Esophagus muscularis mucosa (tissue), 4 donors: ENCODE data around the gene FAM98C. TPM values are rescaled to one million over a fixed set of nuclear protein-coding genes. Genes with fewer than 3 reads are reported as not detected.

Experiments used
- DNase-seq: peaks from one replicate; pipeline ENCODE4 v3.0.0-alpha.2; 2017; ENCODE audit errors: extremely low spot score
- H3K27ac ChIP-seq, 4 donors: fragments of 200-600 bp; sonication (generic); replicated peaks in 1 of 4; 1 replicate in 3 of 4; 2 replicates in 1 of 4; pipeline ENCODE4 v1.5.1; 2016 to 2019; ENCODE audit warnings: mild to moderate bottlenecking in 1 of 4
- H3K27me3 ChIP-seq, 4 donors: fragments of 200-600 bp; sonication (generic); one replicate each; pipeline versions ENCODE4 v1.5.1 to v1.6.0; 2016 to 2019
- H3K36me3 ChIP-seq, 4 donors: fragments of 200-600 bp; sonication (generic); one replicate each; pipeline ENCODE4 v1.5.1; 2016 to 2019
- H3K4me1 ChIP-seq, 4 donors: fragments of 200-600 bp; sonication (generic); one replicate each; pipeline ENCODE4 v1.5.1; 2016 to 2019
- H3K4me3 ChIP-seq, 4 donors: fragments of 200-600 bp; sonication (generic); 1 replicate in 2 of 4; 2 replicates in 2 of 4; pipeline ENCODE4 v1.5.1; 2016 to 2019; ENCODE audit warnings: mild to moderate bottlenecking in 4 of 4, moderate library complexity in 1 of 4
- H3K9me3 ChIP-seq, 4 donors: fragments of 200-600 bp; sonication (generic); 1 replicate in 3 of 4; 2 replicates in 1 of 4; pipeline ENCODE4 v1.5.1; 2016 to 2019
- CTCF ChIP-seq, 3 experiments: fragments of 200-600 bp in 2 of 3; fragments of 450-650 bp in 1 of 3; sonication (generic) in 2 of 3; IDR thresholded peaks; one replicate each; pipeline ENCODE4 v1.5.1; 2017 to 2019; ENCODE audit warnings: antibody characterized with exemption in 3 of 3, mild to moderate bottlenecking in 2 of 3, moderate library complexity in 1 of 3
- EP300 ChIP-seq: sonication (generic); formaldehyde crosslinking; IDR thresholded peaks from one replicate; pipeline ENCODE4 v1.6.1; 2017; ENCODE audit warnings: antibody characterized with exemption
- POLR2A ChIP-seq: fragments of 450-650 bp; IDR thresholded peaks from one replicate; pipeline ENCODE4 v1.6.1; 2017; ENCODE audit warnings: antibody characterized with exemption, moderate library complexity, mild to moderate bottlenecking, low read depth
- POLR2AphosphoS5 ChIP-seq, 2 donors: sonication (generic); formaldehyde crosslinking; IDR thresholded peaks; one replicate each; pipeline ENCODE4 v1.6.1; 2017; ENCODE audit warnings: antibody characterized with exemption in 2 of 2
- WGBS: methylation state at CpG from one replicate; pipeline ENCODE4 v1.1.5; 2018; 5-methylcytosine and 5-hydroxymethylcytosine counted together
- intact Hi-C: fragments of 100-400 bp; cut with DNase I; formaldehyde crosslinking; loops from one replicate; pipeline ENCODE4 v1.15.1; 2023
- total RNA-seq, 4 donors: library from RNA; depleted of rRNA; stranded (reverse); fragments of >200 nt; gene quantifications; one replicate each; pipeline versions ENCODE4 v1.1.0 to v1.2.1, GENCODE V29; 2016

The FAM98C gene
- total RNA-seq, 4 donors from 2014 or later: 16.2 to 22.0 (median 19.7) TPM

- H3K27me3 ChIP-seq: peaks cover 0 to 50% (median 9%) of the 10 kb centered on the region in 4 donors
- no peaks in the 10 kb centered on the region for H3K9me3 ChIP-seq
- no peaks in the 10 kb centered on the region for H3K36me3 ChIP-seq
- 94% methylated on average over 2 of the region's 2 CpGs for WGBS
- intact Hi-C loops: no loop called here
- peaks cover 0 to 9% (median 8%) of the 10 kb centered on the region in 4 donors for H3K4me1 ChIP-seq
- no peak for DNase-seq
- H3K27ac ChIP-seq: no peak overlapping the region
- H3K4me3 ChIP-seq: no peak overlapping the region
- no peak for TF ChIP-seq POLR2A
- no peak for TF ChIP-seq EP300
- no peak for TF ChIP-seq POLR2AphosphoS5 (IDR thresholded peaks at IDR 0.05)
- no peak for TF ChIP-seq CTCF (IDR thresholded peaks at IDR 0.05)
Observed at GRCh38 chr19:38429811-38430156, 26.9 kb downstream of the FAM98C start.

GRCh38 chr19:38430931-38431330 is 28.0 kb downstream of the FAM98C start:
- Histone ChIP-seq H3K4me3 (no peak overlapping the region), H3K27me3 (peaks cover 0 to 50% (median 9%) of the 10 kb centered on the region in 4 donors), H3K4me1 (peaks cover 0 to 9% (median 8%) of the 10 kb centered on the region in 4 donors), H3K9me3 (no peaks in the 10 kb centered on the region), H3K36me3 (no peaks in the 10 kb centered on the region), H3K27ac (no peak overlapping the region)
- DNase-seq: no peak
- TF ChIP-seq POLR2AphosphoS5 (IDR thresholded peaks at IDR 0.05) (no peak), POLR2A (no peak)
- intact Hi-C loops: no loop called here
- 87% methylated on average over 7 of the region's 7 CpGs for WGBS

GRCh38 chr19:38433268-38433733 is 30.4 kb downstream of the FAM98C start, which contains the start of gene RYR1:
TSS of gene RYR1 (plus strand) at chr19:38433691. CDS start at chr19:38433830, 139 bp downstream.
- 16% methylated on average over 20 of the region's 20 CpGs for WGBS
- Histone ChIP-seq H3K36me3 (no peaks in the 10 kb centered on the region), H3K9me3 (no peaks in the 10 kb centered on the region), H3K4me3 (peak within 1 kb of the TSS in 3 of 4 donors; percentile 31 to 38 (median 33)), H3K27ac (no peak within 1 kb of the TSS), H3K27me3 (peaks cover 0 to 55% (median 9%) of the 10 kb centered on the region in 4 donors), H3K4me1 (peaks cover 0 to 9% (median 8%) of the 10 kb centered on the region in 4 donors)
- intact Hi-C loops: no loop called here
- TF ChIP-seq POLR2A: no peak
- TF ChIP-seq POLR2AphosphoS5 (IDR thresholded peaks at IDR 0.05): no peak
- TF ChIP-seq EP300: no peak
- TF ChIP-seq CTCF (IDR thresholded peaks at IDR 0.05): no peak
- no peak for DNase-seq

- Histone ChIP-seq H3K9me3 (no peaks in the 10 kb centered on the region), H3K27me3 (peaks cover 0 to 65% (median 9%) of the 10 kb centered on the region in 4 donors), H3K4me1 (peaks cover 0 to 9% (median 8%) of the 10 kb centered on the region in 4 donors), H3K36me3 (no peaks in the 10 kb centered on the region), H3K4me3 (peak overlapping the region in 3 of 4 donors; percentile 20 to 33 (median 31)), H3K27ac (no peak overlapping the region)
- WGBS: 18% methylated on average over 7 of the region's 13 CpGs
- TF ChIP-seq POLR2A (peak; percentile 6), CTCF (IDR thresholded peaks at IDR 0.05) (no peak)
- intact Hi-C loops: no loop called here
- no peak for DNase-seq
Observed at GRCh38 chr19:38434549-38435051, 31.7 kb downstream of the FAM98C start.

- no peak for TF ChIP-seq POLR2A
- TF ChIP-seq EP300: no peak
- TF ChIP-seq CTCF (IDR thresholded peaks at IDR 0.05): no peak
- no peak for TF ChIP-seq POLR2AphosphoS5 (IDR thresholded peaks at IDR 0.05)
- DNase-seq: no peak
- intact Hi-C loops: no loop called here
- Histone ChIP-seq H3K4me3 (no peak overlapping the region), H3K27me3 (peaks cover 0 to 76% (median 9%) of the 10 kb centered on the region in 4 donors), H3K4me1 (peaks cover 0 to 9% (median 8%) of the 10 kb centered on the region in 4 donors), H3K9me3 (no peaks in the 10 kb centered on the region), H3K36me3 (no peaks in the 10 kb centered on the region), H3K27ac (no peak overlapping the region)
- 93% methylated on average over 6 of the region's 6 CpGs for WGBS
Observed at GRCh38 chr19:38437295-38437694, 34.4 kb downstream of the FAM98C start.
